K562 (cell line): Measurements from ENCODE around the gene TBRG1. TPM values are rescaled to one million over a fixed set of nuclear protein-coding genes. Genes with fewer than 3 reads are reported as not detected.
A peak's percentile ranks its signal among the peaks of the same experiment; 100 is the strongest.

Experiments
- CBFB ChIP-seq: sonication (generic); formaldehyde crosslinking; IDR thresholded peaks from 2 replicates; pipeline ENCODE4 v1.4.0; 2020; ENCODE audit warnings: mild to moderate bottlenecking, missing genetic modification reagents
- CCNT2 ChIP-seq: IDR thresholded peaks from 2 replicates; pipeline ENCODE4 v1.6.1; 2011; ENCODE audit warnings: borderline replicate concordance, low read depth, mild to moderate bottlenecking, moderate library complexity, mixed read lengths, low read length; ENCODE audit not compliant: insufficient read length; ENCODE audit errors: extremely low read depth
- ETV6 ChIP-seq, 3 experiments: fragments of 150-350 bp in 1 of 3; sonication (generic) in 1 of 3; formaldehyde crosslinking in 1 of 3; IDR thresholded peaks; 2 replicates each; pipeline versions ENCODE4 v1.6.1 to v1.8.0; 2014 to 2022; ENCODE audit warnings: borderline replicate concordance in 2 of 3, low read depth in 2 of 3, antibody characterized with exemption in 1 of 3, low read length in 1 of 3, mild to moderate bottlenecking in 1 of 3, missing genetic modification reagents in 1 of 3
- GTF3C2 ChIP-seq: IDR thresholded peaks from 3 replicates; pipeline ENCODE4 v1.6.1; 2011; ENCODE audit warnings: borderline replicate concordance, mild to moderate bottlenecking, moderate library complexity; ENCODE audit not compliant: insufficient read length; ENCODE audit errors: extremely low read depth
- HCFC1 ChIP-seq: IDR thresholded peaks from 2 replicates; pipeline ENCODE4 v1.6.1; 2012; ENCODE audit warnings: low read depth, low read length, improper control_type of control experiment
- MNT ChIP-seq, 2 experiments: fragments of 450-650 bp; conservative IDR thresholded peaks; 2 replicates each; pipeline ENCODE4 v1.6.1; 2017; ENCODE audit warnings: mild to moderate bottlenecking in 2 of 2, moderate library complexity in 2 of 2
- PBX2 ChIP-seq, 2 experiments: IDR thresholded peaks in 1 of 2; conservative IDR thresholded peaks in 1 of 2; 2 replicates each; pipeline ENCODE4 v1.6.1; 2016; ENCODE audit warnings: low read depth in 2 of 2, mild to moderate bottlenecking in 1 of 2, missing compliant biosample characterization in 1 of 2, missing genetic modification characterization in 1 of 2, moderate library complexity in 1 of 2
- POLR3G ChIP-seq: IDR thresholded peaks from 2 replicates; pipeline ENCODE4 v1.6.1; 2011; ENCODE audit not compliant: insufficient read length, insufficient replicate concordance; ENCODE audit errors: extremely low read depth
- ZBTB11 ChIP-seq, 3 experiments: fragments of 200-800 bp in 1 of 3; fragments of 250-450 bp in 1 of 3; fragments of 450-650 bp in 1 of 3; sonication (Bioruptor Pico) in 1 of 3; sonication (Bioruptor generic) in 1 of 3; formaldehyde crosslinking in 1 of 3; IDR thresholded peaks; 2 replicates each; pipeline versions ENCODE4 v1.6.1 to v1.8.0; 2016 to 2022; ENCODE audit warnings: mild to moderate bottlenecking in 2 of 3, missing genetic modification characterization in 2 of 3, missing compliant biosample characterization in 1 of 3, moderate library complexity in 1 of 3
- ZFX ChIP-seq: sonication (generic); formaldehyde crosslinking; IDR thresholded peaks from 2 replicates; pipeline ENCODE4 v1.8.0; 2022; ENCODE audit warnings: mild to moderate bottlenecking, missing genetic modification reagents, moderate library complexity
- ZNF197 ChIP-seq: fragments of 200-800 bp; sonication (Bioruptor generic); IDR thresholded peaks from 2 replicates; pipeline ENCODE4 v1.6.1; 2016; ENCODE audit warnings: low read depth, missing genetic modification characterization, missing compliant biosample characterization
- ZNF384 ChIP-seq: IDR thresholded peaks from 2 replicates; pipeline ENCODE4 v1.6.1; 2012; ENCODE audit warnings: low read depth, low read length, improper control_type of control experiment
- polyA plus RNA-seq, 8 experiments: library from polyadenylated mRNA; depleted of rRNA in 4 of 8; stranded (reverse) in 5 of 8; unstranded in 3 of 8; fragments of >200 nt; fragmentation: Nextera tagmentation in 2 of 8; fragmentation: Illumina TruSeq in 1 of 8; extraction: Ambion mirVana in 2 of 8; extraction: Trizol in 1 of 8; gene quantifications; 2 replicates each; pipeline versions ENCODE4 v1.2.1 to v1.2.3, GENCODE V29; 2011 to 2014; ENCODE audit warnings: inconsistent platforms in 1 of 8, missing spikeins in 1 of 8
- total RNA-seq, 7 experiments: library from RNA; depleted of rRNA in 6 of 7; stranded (reverse); fragments of >200 nt in 6 of 7; fragmentation: Illumina TruSeq in 2 of 7; extraction: Trizol in 2 of 7; gene quantifications; 2 replicates each; pipeline versions ENCODE4 v1.2.1 to v1.2.3, GENCODE V29; 2011 to 2021; ENCODE audit warnings: low replicate concordance in 1 of 7

Gene TBRG1
- total and polyA plus RNA-seq, 9 of the 15 experiments (the other 6 are each of a cell fraction or from before 2014, with no cell fraction given) = 8.7 to 30.0 (median 20.2) TPM

- no peak for TF ChIP-seq GTF3C2
- no peak for TF ChIP-seq POLR3G
- no peak for TF ChIP-seq ZNF197
- peak; percentile 56 to 77 for TF ChIP-seq MNT (conservative IDR thresholded peaks at IDR 0.05)
- no peak for TF ChIP-seq CCNT2
- peak; percentile 84 for TF ChIP-seq ZFX (CRISPR knock-in tag)
- TF ChIP-seq PBX2 (CRISPR knock-in tag; IDR thresholded peaks at IDR 0.05; ENCODE audit: low read depth) = no peak
- no peak for TF ChIP-seq PBX2 (tag; conservative IDR thresholded peaks at IDR 0.05; ENCODE audit: low read depth)
- peak; percentile 94 to 98 for TF ChIP-seq ETV6 (IDR thresholded peaks at IDR 0.05; ENCODE audit: borderline replicate concordance in 1 of 2, low read depth in 2 of 2, low read length in 1 of 2)
- TF ChIP-seq ETV6 (CRISPR knock-in tag; IDR thresholded peaks at IDR 0.05; ENCODE audit: borderline replicate concordance) = no peak
- peak; percentile 70 for TF ChIP-seq HCFC1
- TF ChIP-seq ZNF384 = no peak
- TF ChIP-seq CBFB (CRISPR knock-in tag) = no peak
- TF ChIP-seq ZBTB11 (CRISPR knock-in tag; IDR thresholded peaks at IDR 0.05) = peak in 2 of 3 experiments; percentile 76 to 93; a peak in 5 of 6 replicates
These were observed at the start of gene TBRG1 (continued) for GRCh38 chr11:124622531-124623451.
